WERI-Rb-1 (cell line): ENCODE measurements around the gene RTCB.

Experiments
- DNase-seq: peaks from one replicate; pipeline ENCODE4 v3.0.0-alpha.2; 2020
- H3K27ac ChIP-seq: fragments of 250-450 bp; sonication (Bioruptor Pico); 2 replicates; pipeline ENCODE4 v1.5.1; 2020; ENCODE audit warnings: mild to moderate bottlenecking, moderate library complexity
- H3K27me3 ChIP-seq: fragments of 250-450 bp; sonication (Bioruptor Pico); 2 replicates; pipeline ENCODE4 v1.5.1; 2021; ENCODE audit warnings: mild to moderate bottlenecking, low read depth, moderate library complexity; ENCODE audit not compliant: insufficient read depth, severe bottlenecking
- H3K36me3 ChIP-seq: fragments of 250-450 bp; sonication (Bioruptor Pico); 2 replicates; pipeline ENCODE4 v1.5.1; 2020; ENCODE audit warnings: mild to moderate bottlenecking, moderate library complexity
- H3K4me3 ChIP-seq: 2 replicates; pipeline ENCODE4 v1.5.1; 2011; ENCODE audit warnings: low read depth, mild to moderate bottlenecking, control low read depth, low read length
- H3K9me3 ChIP-seq: fragments of 250-450 bp; sonication (Bioruptor Pico); 2 replicates; pipeline ENCODE4 v1.5.1; 2021; ENCODE audit warnings: mild to moderate bottlenecking, moderate library complexity; ENCODE audit not compliant: severe bottlenecking
- CTCF ChIP-seq: IDR thresholded peaks from 2 replicates; pipeline ENCODE4 v1.5.1; 2011; ENCODE audit warnings: low read depth, mild to moderate bottlenecking, control low read depth, inconsistent platforms, low read length

RTCB gene

DNA sequence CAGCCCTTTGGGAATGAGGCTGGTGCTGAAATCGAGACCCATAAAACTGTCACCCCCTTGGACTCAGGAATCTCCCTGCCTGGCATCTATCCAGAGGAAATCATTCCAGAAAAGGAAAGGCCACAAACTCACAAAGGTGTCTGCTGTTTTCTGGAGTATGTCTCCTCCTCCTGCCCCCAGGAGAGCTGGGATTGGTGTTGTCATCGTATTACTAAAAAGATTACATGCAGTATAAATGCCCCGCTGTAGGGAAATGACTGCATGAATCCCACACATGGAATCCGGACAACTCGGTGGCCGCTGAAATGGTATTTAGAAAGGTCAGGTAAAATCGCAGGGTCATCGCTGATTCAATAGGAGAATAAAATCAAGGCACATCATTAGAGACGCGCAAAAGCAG is 73.3 kb downstream of the RTCB start:
- no peak overlapping the region for H3K27ac ChIP-seq
- H3K4me3 ChIP-seq: no peak overlapping the region
- TF ChIP-seq CTCF: no peak
- no peaks in the 10 kb centered on the region for H3K36me3 ChIP-seq
- DNase-seq: no peak
- H3K9me3 ChIP-seq: no peaks in the 10 kb centered on the region
- H3K27me3 ChIP-seq: no peaks in the 10 kb centered on the region
